ENCODE data around the gene USP11. TPM values are rescaled to one million over a fixed set of nuclear protein-coding genes. Genes with fewer than 3 reads are reported as not detected.
"Not testable (repeated sequence)": the region's sequence is repeated elsewhere in the genome, so short reads cannot be mapped to it uniquely, and the experiment has no call there.

USP11 gene
- total and polyA plus RNA-seq, 12 donors, result 20.0 to 73.0 (median 51.9) TPM

DNA sequence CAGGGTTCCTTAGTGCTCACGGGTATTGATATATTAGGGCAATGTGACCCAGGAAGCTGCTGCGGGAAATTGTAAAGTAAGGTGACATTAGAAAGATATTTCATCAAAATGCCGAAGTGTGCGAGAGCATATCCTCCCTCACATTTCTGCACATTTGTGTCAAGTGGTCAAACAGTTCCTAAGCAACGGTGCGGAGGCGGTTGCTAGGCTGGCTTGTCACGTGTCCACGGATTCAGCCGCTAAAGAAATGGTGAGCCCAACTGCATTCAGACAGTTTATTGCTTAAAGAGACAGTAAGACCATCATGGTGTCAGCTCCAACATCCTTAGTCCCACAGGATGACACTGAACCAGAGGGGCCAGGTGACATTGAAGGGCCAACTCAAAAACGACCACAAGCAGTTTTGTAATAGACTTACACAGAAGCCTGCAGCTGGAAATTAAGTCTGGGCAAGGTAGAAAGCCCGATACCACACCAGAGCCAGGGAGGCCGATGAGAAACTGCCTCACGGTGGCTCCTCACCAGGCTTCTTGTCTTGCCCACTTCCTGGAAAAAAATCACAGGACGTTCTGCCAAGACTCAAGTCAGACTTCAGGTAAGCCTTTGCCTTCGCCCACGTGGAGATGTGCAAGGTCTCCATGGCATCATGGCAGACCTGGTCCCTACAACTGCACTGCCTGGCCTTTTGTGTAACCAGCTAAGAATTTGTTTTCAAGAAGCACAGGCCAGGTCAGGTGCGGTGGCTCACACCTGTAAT, 50.4 kb downstream of the USP11 start:
- DNase-seq (peak in 1 of 2 donors; percentile 8), ATAC-seq (no peak)
- Histone ChIP-seq H3K36me3 (no peaks in the 10 kb centered on the region), H3K9me3 (no peaks in the 10 kb centered on the region), H3K27ac (no peak overlapping the region), H3K4me3 (peak overlapping the region in 1 of 10 donors; percentile 5), H3K27me3 (peaks cover 0 to 47% (median 0%) of the 10 kb centered on the region in 7 donors), H3K4me1 (no peaks in the 10 kb centered on the region)
- TF ChIP-seq, protein P1, sequence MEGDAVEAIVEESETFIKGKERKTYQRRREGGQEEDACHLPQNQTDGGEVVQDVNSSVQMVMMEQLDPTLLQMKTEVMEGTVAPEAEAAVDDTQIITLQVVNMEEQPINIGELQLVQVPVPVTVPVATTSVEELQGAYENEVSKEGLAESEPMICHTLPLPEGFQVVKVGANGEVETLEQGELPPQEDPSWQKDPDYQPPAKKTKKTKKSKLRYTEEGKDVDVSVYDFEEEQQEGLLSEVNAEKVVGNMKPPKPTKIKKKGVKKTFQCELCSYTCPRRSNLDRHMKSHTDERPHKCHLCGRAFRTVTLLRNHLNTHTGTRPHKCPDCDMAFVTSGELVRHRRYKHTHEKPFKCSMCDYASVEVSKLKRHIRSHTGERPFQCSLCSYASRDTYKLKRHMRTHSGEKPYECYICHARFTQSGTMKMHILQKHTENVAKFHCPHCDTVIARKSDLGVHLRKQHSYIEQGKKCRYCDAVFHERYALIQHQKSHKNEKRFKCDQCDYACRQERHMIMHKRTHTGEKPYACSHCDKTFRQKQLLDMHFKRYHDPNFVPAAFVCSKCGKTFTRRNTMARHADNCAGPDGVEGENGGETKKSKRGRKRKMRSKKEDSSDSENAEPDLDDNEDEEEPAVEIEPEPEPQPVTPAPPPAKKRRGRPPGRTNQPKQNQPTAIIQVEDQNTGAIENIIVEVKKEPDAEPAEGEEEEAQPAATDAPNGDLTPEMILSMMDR (IDR thresholded peaks at IDR 0.05), result no peak
- intact Hi-C loops (cut with DNase I), result no loop called here
- 57 to 69% methylated on average over 18 of the region's 18 CpGs for WGBS, 2 donors

DNA sequence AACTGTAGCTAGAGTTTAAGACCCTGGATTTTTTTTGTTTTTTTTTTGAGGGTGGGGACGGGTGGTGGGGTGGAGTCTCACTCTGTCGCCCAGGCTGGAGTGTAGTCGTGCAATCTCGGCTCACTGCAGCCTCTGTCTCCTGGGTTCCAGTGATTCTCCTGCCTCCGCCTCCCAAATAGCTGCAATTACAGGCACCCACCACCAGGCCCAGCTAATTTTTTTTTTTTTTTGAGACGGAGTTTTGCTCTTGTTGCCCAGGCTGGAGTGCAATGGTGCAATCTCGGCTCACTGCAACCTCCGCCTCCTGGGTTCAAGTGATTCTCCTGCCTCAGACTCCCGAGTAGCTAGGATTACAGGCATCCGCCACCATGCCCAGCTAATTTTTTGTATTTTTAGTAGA, 51.8 kb downstream of the USP11 start:
- WGBS, 2 donors, result 95 to 96% methylated on average over 6 to 9 of the region's 10 CpGs
- DNase-seq; H3K27ac ChIP-seq; H3K4me3 ChIP-seq; H3K9me3 ChIP-seq; intact Hi-C loops (cut with DNase I); ATAC-seq; H3K36me3 ChIP-seq; H3K4me1 ChIP-seq: not testable (repeated sequence)
- H3K27me3 ChIP-seq, result peaks cover 0 to 44% (median 0%) of the 10 kb centered on the region in 7 donors
- TF ChIP-seq, protein P1 (IDR thresholded peaks at IDR 0.05), result peak in 2 of 9 donors; percentile 21

- TF ChIP-seq, protein P1 (IDR thresholded peaks at IDR 0.05), result no peak
- ATAC-seq, result no peak
Observed at GRCh38 chrX:47285836-47286320, 53.1 kb downstream of the USP11 start.

GRCh38 chrX:47293106-47293505, 60.3 kb downstream of the USP11 start:
- H3K27ac ChIP-seq, result no peak overlapping the region
- H3K4me1 ChIP-seq, result no peaks in the 10 kb centered on the region
- peaks cover 0 to 48% (median 0%) of the 10 kb centered on the region in 7 donors for H3K27me3 ChIP-seq
- ATAC-seq (no peak), DNase-seq (no peak)
- intact Hi-C loops (cut with DNase I), result no loop called here
- no peak overlapping the region for H3K4me3 ChIP-seq
- H3K36me3 ChIP-seq, result no peaks in the 10 kb centered on the region
- WGBS, 2 donors, result 73% methylated on average over 5 of the region's 5 CpGs
- peaks cover 0 to 6% (median 0%) of the 10 kb centered on the region in 11 donors for H3K9me3 ChIP-seq
- TF ChIP-seq, protein P1 (IDR thresholded peaks at IDR 0.05), result no peak

More at GRCh38 chrX:47285836-47286320, 53.1 kb downstream of the USP11 start:
- Histone ChIP-seq H3K36me3 (no peaks in the 10 kb centered on the region), H3K27me3 (peaks cover 0 to 43% (median 0%) of the 10 kb centered on the region in 7 donors), H3K27ac (no peak overlapping the region), H3K9me3 (no peaks in the 10 kb centered on the region), H3K4me3 (no peak overlapping the region), H3K4me1 (no peaks in the 10 kb centered on the region)
- 38 to 55% methylated on average over 6 of the region's 6 CpGs for WGBS, 2 donors
- intact Hi-C loops (cut with DNase I), result no loop called here
- no peak for DNase-seq

Data from heart right ventricle (tissue), 16 donors.